Fibroblast of skin of abdomen (primary cell): ENCODE measurements around the gene TBC1D4.
"Not testable (repeated sequence)": the region's sequence is repeated elsewhere in the genome, so short reads cannot be mapped to it uniquely, and the experiment has no call there.

Experiments used
- DNase-seq: peaks from one replicate; pipeline ENCODE4 v3.0.0-alpha.2; 2013

The TBC1D4 gene

GRCh38 chr13:75324413-75324940, 157.5 kb downstream of the TBC1D4 start:
- no peak for DNase-seq

- no peak for DNase-seq
These were observed 160.9 kb downstream of the TBC1D4 start for GRCh38 chr13:75321084-75321483.

GRCh38 chr13:75319254-75319653, 162.7 kb downstream of the TBC1D4 start:
- no peak for DNase-seq

GRCh38 chr13:75318138-75318833, 163.7 kb downstream of the TBC1D4 start:
- no peak for DNase-seq

GRCh38 chr13:75316427-75316826, 165.5 kb downstream of the TBC1D4 start:
- DNase-seq = peak; percentile 30

- DNase-seq = no peak
These were observed 169.0 kb downstream of the TBC1D4 start for GRCh38 chr13:75312884-75313520.

- no peak for DNase-seq
These were observed 171.9 kb downstream of the TBC1D4 start for GRCh38 chr13:75309981-75310580.

- no peak for DNase-seq
These were observed 173.7 kb downstream of the TBC1D4 start for GRCh38 chr13:75308222-75308621.

GRCh38 chr13:75307370-75307949, 174.5 kb downstream of the TBC1D4 start:
- DNase-seq = peak; percentile 21

GRCh38 chr13:75306967-75307366, 175.0 kb downstream of the TBC1D4 start:
- DNase-seq = not testable (repeated sequence)

- no peak for DNase-seq
These were observed 176.9 kb downstream of the TBC1D4 start for GRCh38 chr13:75305059-75305458.

GRCh38 chr13:75303263-75303662, 178.7 kb downstream of the TBC1D4 start:
- DNase-seq = no peak

GRCh38 chr13:75302071-75302698, 179.8 kb downstream of the TBC1D4 start:
- DNase-seq = peak; percentile 17

GRCh38 chr13:75299913-75300862, 181.8 kb downstream of the TBC1D4 start:
- peak; percentile 82 for DNase-seq

GRCh38 chr13:75299246-75299645, 182.7 kb downstream of the TBC1D4 start:
- no peak for DNase-seq

- DNase-seq = no peak
These were observed 185.3 kb downstream of the TBC1D4 start for GRCh38 chr13:75296641-75297040.

GRCh38 chr13:75295201-75295600, 186.8 kb downstream of the TBC1D4 start:
- DNase-seq = no peak

- DNase-seq = no peak
These were observed 187.9 kb downstream of the TBC1D4 start for GRCh38 chr13:75294110-75294509.

- DNase-seq = no peak
These were observed 196.7 kb downstream of the TBC1D4 start for GRCh38 chr13:75285310-75285709.

- no peak for DNase-seq
These were observed 202.1 kb downstream of the TBC1D4 start for GRCh38 chr13:75279834-75280369.

GRCh38 chr13:75273695-75274094, 208.3 kb downstream of the TBC1D4 start:
- DNase-seq = not testable (repeated sequence)
